HG03439 (cell line): ENCODE data around the gene TKTL1.

Source experiments
- ATAC-seq: cut with Tn5 transposase; IDR thresholded peaks from one replicate; pipeline ENCODE4 v1.9.1; 2021; ENCODE audit warnings: mild to moderate bottlenecking, moderate library complexity; ENCODE audit not compliant: unreplicated experiment

The TKTL1 gene

DNA sequence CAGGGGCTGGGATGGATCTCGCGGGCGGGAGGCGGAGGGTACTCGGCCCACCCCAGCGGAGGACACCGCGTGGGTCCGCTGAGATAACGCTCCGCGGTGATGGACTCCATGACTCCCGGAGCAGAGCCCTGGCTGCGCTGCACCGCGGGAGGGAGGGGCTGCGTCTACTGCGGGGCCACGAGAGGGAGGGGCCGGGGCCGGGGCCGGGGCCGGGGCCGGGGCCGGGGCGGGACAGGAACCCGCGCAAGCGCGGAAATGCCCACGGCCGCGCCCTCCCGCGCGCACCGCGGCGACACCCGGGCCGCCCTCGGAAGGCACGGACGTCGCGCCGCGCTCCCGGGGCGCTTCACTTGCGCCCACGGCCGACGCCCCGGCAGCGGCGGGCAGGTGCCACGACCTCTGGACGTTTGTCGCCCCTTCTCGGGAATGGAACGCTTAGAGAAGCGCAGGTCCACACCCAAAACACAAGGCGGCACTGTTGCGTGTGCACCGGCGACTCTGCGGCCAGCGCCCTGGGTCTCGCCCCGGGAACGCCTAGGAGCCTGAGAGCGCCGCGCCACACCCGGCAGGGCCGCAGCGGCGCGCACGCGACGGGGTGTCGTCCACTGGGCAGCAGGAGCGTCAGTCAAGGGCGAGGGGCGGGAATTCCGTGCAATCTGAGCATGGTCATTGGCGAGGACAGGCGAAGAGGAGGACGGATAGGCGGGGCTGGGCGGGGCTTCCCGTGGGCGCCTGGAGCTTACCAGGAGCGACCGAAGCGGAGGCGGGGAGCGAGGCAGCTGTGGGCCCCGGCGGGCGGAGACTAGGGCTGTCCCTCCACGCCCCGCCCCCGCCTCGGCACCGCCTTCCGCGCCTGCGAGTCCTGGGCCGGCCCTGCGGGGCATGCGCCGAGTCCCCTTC lies 46.1 kb downstream of the TKTL1 start:
- peak; percentile 72 for ATAC-seq

DNA sequence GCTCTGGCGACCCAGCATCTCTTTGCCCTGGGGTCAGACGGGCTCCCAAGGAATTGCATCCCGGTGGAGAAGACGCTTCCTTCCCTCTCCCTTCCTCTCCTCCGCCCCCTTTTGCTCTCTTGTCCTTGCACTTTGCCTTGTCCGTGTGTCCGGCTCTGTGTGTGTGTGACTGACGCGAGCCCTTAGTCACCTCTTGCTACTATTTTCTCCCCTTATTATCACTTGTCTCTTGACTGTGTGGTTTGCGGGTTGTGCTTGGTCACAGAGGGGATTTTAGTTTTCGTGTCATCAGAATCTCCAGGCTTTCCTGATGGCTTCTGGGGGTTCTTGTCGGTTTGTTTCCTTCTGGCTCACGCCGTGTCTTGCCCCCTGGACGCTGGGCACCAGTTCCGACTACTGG lies 47.5 kb downstream of the TKTL1 start:
- ATAC-seq, result peak; percentile 27

DNA sequence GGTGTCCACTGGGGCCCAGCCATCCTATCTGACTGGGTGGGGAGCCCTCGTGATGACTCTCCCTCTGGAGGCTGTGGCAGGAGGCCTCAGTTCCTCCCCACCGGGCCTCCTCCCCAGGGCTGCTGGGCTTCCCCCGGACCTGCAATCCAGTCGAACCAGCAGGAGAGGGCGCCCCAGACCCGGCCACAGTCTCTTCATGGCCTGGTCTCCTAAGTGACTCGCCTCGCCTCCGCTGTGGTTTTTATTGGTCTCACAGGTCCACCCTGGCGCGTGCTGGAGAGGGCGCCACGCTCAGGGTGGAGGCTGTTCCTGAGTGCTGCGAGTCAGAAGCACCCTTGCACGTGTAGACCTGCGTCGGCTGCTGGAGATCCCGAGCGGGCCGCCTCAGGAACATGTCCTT lies 48.0 kb downstream of the TKTL1 start:
- peak; percentile 35 for ATAC-seq

DNA sequence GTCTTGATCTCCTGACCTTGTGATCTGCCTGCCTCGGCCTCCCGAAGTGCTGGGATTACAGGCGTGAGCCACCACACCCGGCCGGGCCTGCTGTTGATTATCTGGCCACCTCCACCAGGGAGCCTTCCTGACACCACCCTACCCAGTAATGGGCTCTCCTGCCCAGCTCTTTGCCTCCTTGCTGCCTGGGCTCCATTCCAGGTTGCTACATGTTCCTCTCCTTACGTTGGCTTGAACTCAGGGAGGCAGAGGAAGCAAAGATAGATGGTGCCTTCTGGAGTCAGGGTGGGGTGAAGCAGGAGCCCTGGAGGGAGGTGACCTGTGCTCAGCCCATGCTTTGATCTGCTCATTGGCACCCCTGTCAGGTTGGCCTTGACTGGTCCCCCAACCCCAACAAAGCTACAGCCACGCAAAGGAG lies 52.5 kb downstream of the TKTL1 start:
- ATAC-seq, result no peak

DNA sequence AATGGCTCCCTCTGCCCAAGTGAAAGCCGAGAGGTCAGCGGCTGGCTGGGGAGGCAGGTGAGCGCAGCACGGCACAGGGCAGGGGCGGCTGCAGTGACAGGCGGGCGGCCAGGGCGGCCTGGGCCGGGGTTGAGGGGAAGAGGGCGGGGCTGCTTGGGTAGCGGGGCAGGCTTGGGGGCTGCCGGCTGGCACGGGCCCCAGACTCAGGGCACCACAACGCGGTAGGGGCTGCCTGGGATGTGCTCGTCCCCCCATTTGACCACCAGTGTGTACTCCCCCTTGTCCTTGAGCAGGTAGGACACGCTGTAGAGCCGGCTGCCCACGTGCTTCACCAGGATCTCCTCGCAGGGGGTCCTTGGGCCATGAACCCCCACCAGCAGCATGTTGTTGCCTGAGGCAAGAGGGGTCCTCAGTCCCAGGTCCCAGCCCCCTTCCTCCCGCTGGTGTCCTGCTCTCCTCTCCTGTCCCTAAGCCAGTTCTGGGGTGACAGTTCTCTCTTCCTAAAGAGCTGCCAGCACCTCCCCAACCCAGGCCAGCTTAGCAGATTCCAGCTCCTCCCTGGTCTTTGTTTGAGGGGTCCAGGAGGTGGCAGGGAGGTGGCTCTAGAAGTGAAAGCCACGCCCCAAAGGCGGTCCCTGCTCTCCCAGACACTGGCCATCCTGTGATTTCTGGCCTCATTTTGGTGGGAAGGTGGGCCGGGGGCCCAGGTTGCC lies 53.2 kb downstream of the TKTL1 start:
- no peak for ATAC-seq

DNA sequence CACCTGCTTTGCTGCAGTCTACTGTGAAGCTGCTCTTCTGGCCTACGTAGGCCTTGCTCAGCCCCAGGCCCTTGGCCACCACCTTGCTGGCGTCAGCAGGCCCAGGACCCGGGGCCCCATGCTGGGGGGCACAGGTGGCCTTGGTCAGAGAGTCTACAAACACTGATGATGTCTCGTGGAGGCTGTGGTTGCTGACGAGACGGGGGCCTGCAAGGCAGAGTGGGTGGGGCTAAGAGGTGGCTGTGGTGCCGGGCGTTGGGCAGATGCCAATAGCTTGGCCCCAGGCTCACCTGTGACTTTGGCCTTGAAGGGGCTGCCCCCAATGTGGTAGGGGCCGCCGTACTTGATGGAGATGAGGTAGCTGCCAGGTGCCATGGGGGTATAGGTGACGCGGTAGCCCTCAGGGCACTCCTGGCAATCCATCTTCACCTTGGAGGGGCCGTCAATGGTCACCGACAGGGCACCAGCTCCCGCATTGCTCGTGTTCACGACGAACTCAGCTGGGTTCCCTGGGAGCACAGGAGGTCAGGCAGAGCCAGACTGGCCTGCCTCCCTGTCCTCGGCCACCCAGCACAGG lies 53.9 kb downstream of the TKTL1 start:
- no peak for ATAC-seq

DNA sequence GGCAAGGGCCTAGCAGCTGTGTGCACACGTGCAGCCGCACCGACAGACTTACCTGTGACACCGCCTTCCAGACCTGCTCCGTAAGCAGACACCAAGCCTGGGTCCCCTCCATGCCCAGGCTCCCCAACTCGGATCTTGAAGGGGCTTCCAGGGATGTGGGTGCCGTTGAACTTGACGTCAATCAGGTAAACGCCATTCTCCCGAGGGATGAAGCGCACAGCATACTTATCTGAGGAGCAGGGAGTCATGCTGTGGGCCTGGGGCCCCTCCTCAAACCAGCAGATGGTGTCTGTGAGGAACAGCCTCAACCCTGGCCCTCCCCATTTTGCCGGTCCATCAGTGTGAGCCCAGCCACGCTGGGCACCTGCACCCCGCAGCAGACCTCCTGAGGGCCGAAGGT lies 54.4 kb downstream of the TKTL1 start:
- ATAC-seq, result no peak

DNA sequence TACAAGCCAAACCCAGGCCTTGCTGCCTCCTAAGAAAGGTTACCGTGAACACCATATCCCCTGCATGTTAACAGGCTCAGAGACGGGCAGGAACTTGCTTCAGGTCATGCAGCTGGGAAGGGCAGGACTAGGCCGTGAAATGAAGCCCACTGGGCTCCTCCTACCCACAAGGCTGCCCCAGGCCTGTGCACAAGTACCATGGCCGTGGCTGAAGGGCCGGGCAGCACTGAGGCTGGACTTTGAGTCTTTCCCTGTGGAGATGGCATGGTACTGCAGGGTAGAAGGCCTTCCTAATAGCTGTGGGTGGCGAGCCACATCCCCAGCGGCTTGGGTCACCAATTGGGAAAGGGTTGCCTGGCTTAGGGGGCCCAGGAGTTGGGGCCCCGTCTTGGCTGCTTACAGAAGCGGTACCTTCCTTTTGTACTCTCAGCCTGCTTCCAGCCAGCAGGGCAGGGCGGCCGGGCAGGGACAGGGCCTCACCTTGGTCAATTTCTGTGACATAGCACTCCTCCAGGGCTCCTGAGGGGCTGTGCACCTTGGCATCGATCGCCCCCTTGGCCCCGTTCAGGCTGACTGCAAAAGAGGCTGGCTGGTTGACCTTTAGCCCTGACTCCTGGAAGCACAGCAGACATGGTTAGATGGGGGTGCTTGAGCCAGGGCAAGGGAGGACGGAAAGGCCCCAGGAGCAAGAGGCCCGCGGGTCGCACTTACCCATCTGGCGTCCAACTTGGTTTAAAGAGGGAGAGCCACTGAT lies 55.0 kb downstream of the TKTL1 start:
- ATAC-seq, result no peak

DNA sequence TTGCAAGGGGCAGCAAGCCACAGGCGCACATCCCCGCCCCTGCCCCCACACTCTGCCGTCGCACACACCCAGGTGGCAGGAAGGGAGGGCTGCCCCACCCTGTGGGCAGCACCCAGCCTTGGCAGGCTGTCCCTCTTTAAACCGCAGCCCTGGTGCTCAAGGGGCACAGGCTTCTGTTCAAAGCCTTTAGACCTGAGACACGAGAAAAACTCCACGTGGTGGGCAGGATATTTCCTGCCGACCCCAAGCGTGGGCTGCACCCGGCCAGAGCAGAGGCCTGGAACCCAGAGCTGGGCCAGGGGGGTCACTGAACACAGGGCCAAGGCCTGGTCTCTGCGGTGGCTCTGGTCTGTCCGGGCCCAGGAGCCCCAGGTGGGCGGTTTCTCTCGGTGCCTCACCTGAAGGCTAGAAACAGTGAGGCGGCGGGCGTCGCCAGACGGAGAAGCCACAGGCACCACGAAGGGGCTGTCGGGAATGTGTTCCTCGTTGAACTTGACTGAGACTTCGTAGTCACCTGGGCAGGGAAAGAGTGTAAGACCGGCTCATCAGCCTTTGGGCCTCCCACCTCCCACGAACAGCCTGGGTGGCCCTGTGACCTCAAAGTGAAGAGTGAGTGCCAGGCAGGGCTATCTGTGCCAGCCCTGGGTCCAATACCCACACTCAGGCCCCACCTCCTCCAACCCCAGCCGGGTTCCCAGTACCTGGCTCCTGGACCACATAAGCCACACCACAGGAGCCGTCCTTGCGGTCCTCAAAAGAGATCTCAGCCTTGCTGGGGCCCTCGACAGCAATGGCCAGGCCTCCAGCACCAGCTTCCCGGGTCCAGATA lies 55.8 kb downstream of the TKTL1 start:
- ATAC-seq, result no peak

DNA sequence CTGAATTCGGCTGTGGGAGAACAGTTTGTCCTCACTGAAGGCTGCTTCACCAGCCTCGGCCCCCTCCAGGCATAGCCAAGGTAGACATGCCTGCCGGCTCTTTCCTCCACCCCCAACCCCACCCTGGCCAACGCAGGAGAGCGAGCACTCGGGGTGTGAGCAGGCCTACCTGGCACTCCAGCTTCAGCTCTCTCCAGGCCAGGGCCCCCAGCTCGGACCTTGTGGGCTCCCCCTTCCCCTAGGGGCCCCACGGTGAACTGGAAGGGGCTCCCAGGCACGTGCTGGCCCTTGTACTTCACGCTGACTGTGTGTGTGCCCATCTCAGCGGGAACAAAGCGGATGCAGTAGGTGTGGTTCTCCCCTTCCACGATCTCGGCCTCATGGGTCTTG lies 56.4 kb downstream of the TKTL1 start:
- no peak for ATAC-seq

DNA sequence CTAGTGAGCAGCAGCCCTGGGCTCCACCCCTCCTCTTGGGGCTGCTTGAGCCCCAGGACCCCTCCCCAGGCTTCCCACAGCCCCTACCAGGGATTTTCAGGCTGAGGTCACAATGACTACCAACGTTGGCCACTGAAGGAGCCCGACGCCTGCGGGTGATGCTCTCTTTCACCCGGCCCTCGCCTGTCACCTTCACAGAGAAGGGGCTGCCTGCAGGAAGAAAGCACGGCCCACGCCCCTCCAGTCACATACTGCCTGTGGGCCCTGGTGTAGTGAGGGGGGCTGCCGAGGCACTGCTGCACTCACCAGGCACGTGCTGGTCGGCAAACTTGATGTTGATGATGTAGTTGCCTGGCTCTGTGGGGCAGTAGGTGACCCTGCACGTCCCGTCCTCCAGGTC lies 56.9 kb downstream of the TKTL1 start:
- ATAC-seq, result no peak

DNA sequence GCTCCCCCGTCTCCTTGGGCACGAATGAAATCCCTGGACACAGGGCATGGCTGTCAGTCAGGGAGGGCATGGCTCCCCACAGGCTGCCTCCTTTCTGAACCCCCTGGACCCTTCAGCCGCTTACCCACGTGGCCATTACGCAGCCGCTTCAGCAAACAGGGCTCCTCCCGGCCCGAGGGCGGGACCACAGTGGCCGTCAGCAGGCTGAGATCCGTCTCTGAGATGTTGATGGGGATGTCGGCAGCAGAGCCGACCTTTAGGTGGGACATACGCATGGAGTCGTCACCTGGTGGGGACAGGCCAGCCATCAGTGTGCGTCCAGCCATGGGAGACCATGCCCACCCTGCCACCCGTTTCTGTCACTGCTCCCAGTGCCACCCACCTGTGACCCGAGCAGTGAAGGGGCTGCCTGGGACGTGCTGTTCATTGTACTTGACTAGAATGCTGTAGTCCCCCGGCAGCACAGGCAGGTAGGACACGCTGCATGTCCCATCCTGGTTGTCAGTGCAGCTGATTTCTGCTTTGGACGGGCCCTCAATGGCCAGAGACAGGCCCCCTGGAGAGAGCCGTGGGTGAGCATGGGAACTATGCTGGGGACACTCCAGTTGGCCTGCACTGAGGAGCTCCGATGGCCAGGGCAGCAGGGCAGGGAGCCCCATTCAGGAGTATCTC lies 57.7 kb downstream of the TKTL1 start:
- no peak for ATAC-seq

DNA sequence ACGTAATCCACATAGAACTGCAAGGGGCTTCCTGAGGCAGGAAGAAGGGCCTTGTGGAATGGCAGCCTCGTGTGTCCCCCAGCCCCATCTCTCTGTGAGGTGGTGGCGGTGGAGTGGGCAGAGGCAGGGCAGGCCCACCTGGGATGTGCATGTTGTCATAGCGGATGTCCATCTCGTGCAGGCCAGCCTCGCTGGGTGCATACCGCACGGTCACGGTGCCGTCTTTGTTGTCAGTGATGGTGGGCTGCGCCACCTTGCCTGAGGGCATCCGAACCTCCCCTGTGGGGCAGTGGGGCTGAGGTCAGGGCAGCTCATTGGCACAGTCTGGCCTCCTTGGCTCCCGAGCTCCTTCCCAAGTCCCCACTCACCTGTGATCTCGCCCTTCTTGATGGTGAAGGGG lies 58.4 kb downstream of the TKTL1 start:
- no peak for ATAC-seq

DNA sequence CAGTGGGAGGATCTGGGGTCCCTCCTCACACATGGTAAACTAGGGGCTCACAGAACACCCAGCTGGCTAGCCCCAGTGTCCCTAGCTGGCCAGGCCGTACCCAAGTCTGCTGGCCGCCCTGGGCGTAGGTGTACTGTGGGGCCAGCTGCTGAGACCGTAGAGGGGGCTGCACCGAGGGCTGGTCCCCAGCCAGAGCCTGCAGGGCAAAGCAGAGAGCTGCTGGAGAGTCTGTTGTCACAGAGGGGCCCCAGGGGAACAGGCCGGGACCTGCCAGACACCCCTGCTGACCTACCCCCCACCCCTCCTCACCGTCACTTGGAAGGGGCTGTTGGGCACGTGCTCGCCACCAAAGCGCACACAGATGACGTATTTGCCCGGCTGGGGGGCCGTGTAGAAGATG lies 58.9 kb downstream of the TKTL1 start:
- no peak for ATAC-seq

DNA sequence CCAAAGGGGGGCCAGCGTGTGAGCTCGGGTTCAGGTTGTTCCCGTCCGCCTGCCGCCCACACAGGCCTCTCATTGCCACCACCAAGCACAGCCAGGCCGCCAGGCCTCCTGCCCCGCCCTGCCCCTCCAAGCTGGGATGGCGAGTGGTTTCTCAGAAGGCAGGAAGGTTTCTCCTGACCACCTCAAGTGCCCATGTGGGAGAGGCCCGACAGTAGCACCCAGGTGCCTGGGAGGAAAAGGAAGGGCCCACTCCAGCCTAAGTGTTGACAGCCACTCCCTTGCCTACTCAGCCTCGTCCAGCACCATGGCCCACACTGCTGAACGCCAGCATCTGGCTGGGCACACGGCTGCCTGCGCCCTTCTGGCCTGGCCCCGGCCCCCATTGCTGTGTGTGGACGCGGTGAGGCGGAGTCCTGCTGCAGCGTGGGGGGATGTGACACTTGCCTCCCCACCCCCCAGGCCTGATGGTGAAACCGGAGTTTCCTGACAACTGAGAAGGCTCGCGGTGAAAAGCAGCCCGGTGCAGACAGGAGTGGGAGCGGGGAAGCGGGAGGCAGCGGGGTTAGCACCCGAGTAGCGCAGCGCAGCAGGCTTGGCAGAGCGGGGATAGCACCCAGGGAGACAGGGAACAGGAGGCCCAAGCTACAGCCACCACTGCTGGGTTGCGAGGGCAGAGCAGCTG lies 59.6 kb downstream of the TKTL1 start:
- ATAC-seq, result no peak

DNA sequence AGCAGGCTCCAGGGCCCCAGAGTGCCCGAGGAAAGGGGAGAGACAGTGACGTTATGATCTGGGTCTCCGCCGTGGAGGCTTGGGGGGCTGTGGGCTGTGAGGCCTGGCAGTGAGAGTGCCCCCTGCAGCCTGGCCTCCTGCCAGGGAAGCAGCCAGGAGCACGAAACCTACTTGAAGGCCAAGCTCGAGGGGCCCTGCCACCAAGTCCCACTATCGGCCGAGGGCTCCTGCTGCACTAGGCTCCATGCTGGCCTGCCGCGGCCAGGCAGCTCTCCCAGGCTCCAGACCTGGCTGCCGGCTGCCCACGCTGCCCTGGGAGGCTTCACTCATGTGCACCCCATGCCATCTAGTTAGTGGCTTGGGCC lies 60.2 kb downstream of the TKTL1 start:
- no peak for ATAC-seq

DNA sequence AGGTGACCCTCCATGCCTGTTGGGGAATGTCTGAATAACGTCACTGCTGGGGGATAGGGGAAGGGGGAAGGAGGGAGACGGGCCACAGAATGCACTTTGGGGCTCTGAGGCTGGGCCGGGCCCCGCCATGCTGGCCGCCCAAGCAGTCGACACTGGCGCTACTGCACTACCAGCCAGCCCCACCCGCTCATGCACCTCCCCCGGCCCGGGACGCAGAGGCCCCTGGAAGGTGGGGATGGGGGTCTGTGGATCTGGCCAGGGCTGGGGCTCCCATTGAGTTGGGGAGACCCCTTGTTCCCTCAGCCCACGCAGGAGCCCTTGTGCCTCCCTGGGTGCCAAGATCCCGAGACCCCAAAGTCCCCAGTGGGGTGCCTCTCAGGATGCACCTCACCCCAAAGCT lies 61.0 kb downstream of the TKTL1 start:
- ATAC-seq, result no peak

DNA sequence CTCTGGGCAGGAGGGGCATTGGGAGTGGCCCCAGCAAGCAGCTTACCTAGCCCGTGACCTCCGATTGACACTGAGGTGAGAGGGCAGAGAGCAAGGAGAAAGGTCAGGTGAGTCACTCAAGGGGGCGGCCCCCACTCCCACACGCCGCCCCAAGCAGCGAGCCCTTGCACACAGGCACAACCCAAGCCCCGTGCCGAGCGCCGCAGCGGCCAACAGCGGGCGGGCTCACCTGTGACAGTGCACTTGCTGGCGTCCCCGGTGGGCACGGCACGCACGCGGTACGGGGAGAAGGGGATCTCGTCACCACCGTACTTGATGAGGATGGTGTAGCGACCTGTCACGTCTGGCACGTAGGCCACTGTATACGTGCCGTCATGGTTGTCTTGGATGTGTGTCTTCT lies 61.6 kb downstream of the TKTL1 start:
- no peak for ATAC-seq

DNA sequence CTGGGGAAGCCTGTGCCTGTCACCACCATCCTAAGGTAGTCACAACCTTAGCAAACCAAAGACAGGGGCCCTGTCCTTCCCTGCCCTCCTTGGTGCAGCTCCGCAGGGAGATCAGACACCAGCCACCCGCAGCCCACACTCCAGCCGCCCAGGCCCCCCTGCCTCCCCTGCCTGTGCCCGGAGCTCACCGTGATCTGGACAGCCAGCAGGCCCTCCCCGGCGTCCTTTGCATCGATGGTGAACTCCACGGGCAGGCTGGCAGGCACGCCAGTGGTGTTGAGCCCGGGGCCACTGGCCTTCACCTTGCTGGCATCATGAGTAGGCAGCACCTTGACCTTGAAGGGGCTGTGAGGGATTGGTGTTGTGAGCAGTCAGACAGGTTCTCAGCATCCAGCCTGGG lies 62.4 kb downstream of the TKTL1 start:
- no peak for ATAC-seq
